Peyer's patch (tissue), 4 donors: Measurements from ENCODE around the gene PPT2.

Experiments
- POLR2A ChIP-seq, 2 donors: fragments of 450-650 bp; IDR thresholded peaks; one replicate each; pipeline ENCODE4 v1.5.1; 2017; ENCODE audit warnings: antibody characterized with exemption in 2 of 2, mild to moderate bottlenecking in 2 of 2, moderate library complexity in 2 of 2
- TF ChIP-seq, protein P1 (sequence below), 6 experiments: fragments of 450-650 bp in 4 of 6; fragments of 200-600 bp in 2 of 6; sonication (generic) in 1 of 6; IDR thresholded peaks; one replicate each; pipeline ENCODE4 v1.5.1; 2017 to 2019; ENCODE audit warnings: antibody characterized with exemption in 6 of 6, mild to moderate bottlenecking in 3 of 6, moderate library complexity in 1 of 6

DNA sequence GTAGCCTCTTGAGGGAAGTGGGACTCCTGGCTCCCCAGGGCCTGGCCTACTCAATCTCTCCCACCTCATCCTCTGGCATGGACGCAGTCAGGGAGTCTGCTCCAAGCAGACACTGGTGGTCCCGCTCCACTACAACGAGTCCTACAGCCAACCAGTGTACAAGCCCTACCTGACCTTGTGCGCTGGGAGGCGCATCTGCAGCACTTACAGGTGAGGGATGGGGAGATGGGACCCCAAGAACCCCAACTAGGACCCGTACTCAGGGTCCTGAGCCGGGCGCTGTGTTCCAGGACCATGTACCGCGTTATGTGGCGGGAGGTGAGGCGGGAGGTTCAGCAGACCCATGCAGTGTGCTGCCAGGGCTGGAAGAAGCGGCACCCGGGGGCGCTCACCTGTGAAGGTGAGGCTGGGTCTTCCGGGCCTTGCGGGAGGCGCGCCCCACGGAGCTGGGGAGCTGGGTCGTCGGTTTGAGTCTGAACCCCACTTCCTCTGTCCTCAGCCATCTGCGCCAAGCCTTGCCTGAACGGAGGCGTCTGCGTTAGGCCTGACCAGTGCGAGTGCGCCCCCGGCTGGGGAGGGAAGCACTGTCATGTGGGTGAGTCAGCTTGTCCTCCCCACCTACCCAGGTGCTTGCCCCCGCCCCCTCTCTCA, 12.6 kb downstream of the PPT2 start:
- TF ChIP-seq, protein P1, sequence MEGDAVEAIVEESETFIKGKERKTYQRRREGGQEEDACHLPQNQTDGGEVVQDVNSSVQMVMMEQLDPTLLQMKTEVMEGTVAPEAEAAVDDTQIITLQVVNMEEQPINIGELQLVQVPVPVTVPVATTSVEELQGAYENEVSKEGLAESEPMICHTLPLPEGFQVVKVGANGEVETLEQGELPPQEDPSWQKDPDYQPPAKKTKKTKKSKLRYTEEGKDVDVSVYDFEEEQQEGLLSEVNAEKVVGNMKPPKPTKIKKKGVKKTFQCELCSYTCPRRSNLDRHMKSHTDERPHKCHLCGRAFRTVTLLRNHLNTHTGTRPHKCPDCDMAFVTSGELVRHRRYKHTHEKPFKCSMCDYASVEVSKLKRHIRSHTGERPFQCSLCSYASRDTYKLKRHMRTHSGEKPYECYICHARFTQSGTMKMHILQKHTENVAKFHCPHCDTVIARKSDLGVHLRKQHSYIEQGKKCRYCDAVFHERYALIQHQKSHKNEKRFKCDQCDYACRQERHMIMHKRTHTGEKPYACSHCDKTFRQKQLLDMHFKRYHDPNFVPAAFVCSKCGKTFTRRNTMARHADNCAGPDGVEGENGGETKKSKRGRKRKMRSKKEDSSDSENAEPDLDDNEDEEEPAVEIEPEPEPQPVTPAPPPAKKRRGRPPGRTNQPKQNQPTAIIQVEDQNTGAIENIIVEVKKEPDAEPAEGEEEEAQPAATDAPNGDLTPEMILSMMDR (IDR thresholded peaks at IDR 0.05) = no peak
- TF ChIP-seq POLR2A (IDR thresholded peaks at IDR 0.05) = no peak
